ENCODE measurements around the gene CHST11. TPM values are rescaled to one million over a fixed set of nuclear protein-coding genes. Genes with fewer than 3 reads are reported as not detected.

Gene CHST11
- polyA plus RNA-seq, 1 donor (not counting 4 experiments of a cell fraction or from before 2014, with no cell fraction given): 11.9 TPM

DNA sequence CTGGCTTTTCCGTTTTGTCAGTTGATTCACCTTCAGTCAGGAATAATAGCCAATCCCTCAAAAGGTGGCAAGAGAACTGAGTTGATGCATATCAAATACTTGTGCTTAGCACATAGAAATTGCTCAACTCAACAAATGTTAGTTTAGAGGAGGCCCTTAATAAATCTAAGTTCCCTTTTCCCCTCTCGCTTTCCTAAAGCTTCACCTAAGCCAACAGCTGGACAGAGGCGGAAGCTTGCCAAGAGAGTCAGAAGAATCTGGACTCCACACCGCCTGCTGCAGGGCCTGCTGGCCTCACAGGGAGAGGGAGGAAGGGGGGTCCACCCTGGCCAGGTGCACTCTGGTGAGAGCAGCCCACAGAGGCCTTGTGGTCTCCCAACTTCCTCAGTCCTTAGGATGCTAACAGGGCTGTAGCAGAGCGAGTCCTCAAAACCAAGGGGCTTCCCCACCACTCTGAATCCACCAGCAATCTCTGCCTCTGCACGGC lies 213.1 kb downstream of the CHST11 start:
- Histone ChIP-seq H3K27ac (ENCODE audit: control insufficient read depth, insufficient read depth, low read length) (no peak overlapping the region), H3K4me3 (ENCODE audit: control insufficient read depth in 2 of 3, extremely low read depth in 1 of 3, insufficient read depth in 2 of 3, low read depth in 1 of 3, low read length in 3 of 3) (no peak overlapping the region), H3K4me2 (ENCODE audit: control insufficient read depth, extremely low read depth, insufficient read depth, low read depth, low read length) (peak overlapping the region; percentile 49), H3K9ac (ENCODE audit: control insufficient read depth, extremely low read depth, insufficient read depth, low read length) (no peak overlapping the region), H3K9me3 (ENCODE audit: control insufficient read depth, low read depth, low read length) (no peaks in the 10 kb centered on the region), H3K36me3 (ENCODE audit: control insufficient read depth in 2 of 2, extremely low read depth in 1 of 2, insufficient read depth in 2 of 2, low read length in 2 of 2) (no peaks in the 10 kb centered on the region), H4K20me1 (ENCODE audit: control insufficient read depth, extremely low read depth, insufficient read depth, low read length) (no peaks in the 10 kb centered on the region), H3K4me1 (ENCODE audit: control insufficient read depth, extremely low read depth, insufficient read depth, low read length) (peaks cover 46% of the 10 kb centered on the region), H3K79me2 (ENCODE audit: control insufficient read depth, insufficient read depth, low read length) (no peaks in the 10 kb centered on the region), H3K27me3 (ENCODE audit: control insufficient read depth, extremely low read depth, insufficient read depth, low read length) (no peaks in the 10 kb centered on the region), H3K9me1 (ENCODE audit: control insufficient read depth, extremely low read depth, insufficient read depth, low read length) (no peaks in the 10 kb centered on the region), H2AFZ (ENCODE audit: control insufficient read depth, low read length) (no peak overlapping the region)
- FAIRE-seq (no peak), DNase-seq (ENCODE audit: low read depth, low spot score) (no peak)
- dilution Hi-C loops (cut with MboI; ENCODE audit: extremely low pct_ligation_motif_present, low sequenced_read_pairs): no loop called here
- TF ChIP-seq CTCF (optimal IDR thresholded peaks at IDR 0.05 in 1 of 3, IDR thresholded peaks at IDR 0.05 in 1 of 3, conservative IDR thresholded peaks at IDR 0.05 in 1 of 3; ENCODE audit: extremely low read depth in 1 of 3, insufficient read depth in 2 of 3, low read length in 3 of 3) (no peak), EZH2 (IDR thresholded peaks at IDR 0.05; ENCODE audit: low read length) (no peak)

DNA sequence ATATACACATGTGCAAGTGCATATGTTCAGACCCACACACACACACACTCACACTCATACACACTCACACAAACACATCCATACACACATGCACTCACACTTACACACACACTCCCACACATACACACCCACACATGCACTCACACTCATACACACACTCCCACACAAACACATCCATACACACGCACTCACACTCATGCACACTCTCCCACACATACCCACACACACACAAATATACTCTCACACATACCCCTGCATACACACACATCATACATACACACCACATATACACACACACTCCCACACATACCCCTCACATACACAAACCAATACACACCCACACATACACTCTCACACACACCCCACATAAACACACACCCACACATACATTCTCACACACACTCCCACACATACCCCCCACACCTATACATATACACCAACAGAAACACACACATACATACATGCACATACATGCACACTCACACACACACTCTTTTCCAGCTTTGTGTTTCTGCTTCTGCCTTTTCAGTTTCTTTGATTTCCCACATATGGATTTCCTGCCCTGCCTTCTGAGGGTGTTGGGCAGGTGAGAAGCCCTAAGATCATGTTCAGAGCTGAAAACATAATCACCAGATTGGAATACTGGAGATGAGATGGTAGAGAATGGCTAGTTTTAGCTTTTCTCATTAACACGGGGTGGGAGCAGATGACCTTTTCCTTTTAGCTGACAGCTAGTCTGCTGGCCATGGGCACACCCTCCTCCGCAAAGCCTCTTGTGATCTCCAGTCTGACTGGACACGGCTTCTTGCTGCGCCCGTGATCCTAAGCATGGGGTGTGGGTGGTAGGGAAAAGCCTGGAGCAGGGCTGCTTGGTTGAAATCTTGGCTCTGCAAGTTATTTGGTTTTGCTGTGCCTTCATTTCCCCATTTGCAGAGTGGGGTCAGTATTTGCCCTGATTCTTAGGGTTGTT lies 214.0 kb downstream of the CHST11 start:
- Histone ChIP-seq H3K4me2 (ENCODE audit: control insufficient read depth, extremely low read depth, insufficient read depth, low read depth, low read length) (no peak overlapping the region), H3K4me1 (ENCODE audit: control insufficient read depth, extremely low read depth, insufficient read depth, low read length) (peaks cover 46% of the 10 kb centered on the region), H3K79me2 (ENCODE audit: control insufficient read depth, insufficient read depth, low read length) (peaks cover 2% of the 10 kb centered on the region), H3K9ac (ENCODE audit: control insufficient read depth, extremely low read depth, insufficient read depth, low read length) (no peak overlapping the region), H3K36me3 (ENCODE audit: control insufficient read depth in 2 of 2, extremely low read depth in 1 of 2, insufficient read depth in 2 of 2, low read length in 2 of 2) (no peaks in the 10 kb centered on the region), H3K27ac (ENCODE audit: control insufficient read depth, insufficient read depth, low read length) (no peak overlapping the region), H3K9me1 (ENCODE audit: control insufficient read depth, extremely low read depth, insufficient read depth, low read length) (no peaks in the 10 kb centered on the region), H2AFZ (ENCODE audit: control insufficient read depth, low read length) (no peak overlapping the region), H3K27me3 (ENCODE audit: control insufficient read depth, extremely low read depth, insufficient read depth, low read length) (no peaks in the 10 kb centered on the region), H4K20me1 (ENCODE audit: control insufficient read depth, extremely low read depth, insufficient read depth, low read length) (no peaks in the 10 kb centered on the region), H3K9me3 (ENCODE audit: control insufficient read depth, low read depth, low read length) (no peaks in the 10 kb centered on the region), H3K4me3 (ENCODE audit: control insufficient read depth in 2 of 3, extremely low read depth in 1 of 3, insufficient read depth in 2 of 3, low read depth in 1 of 3, low read length in 3 of 3) (no peak overlapping the region)
- no peak for DNase-seq (ENCODE audit: low read depth, low spot score)
- TF ChIP-seq EZH2 (IDR thresholded peaks at IDR 0.05; ENCODE audit: low read length): no peak
- dilution Hi-C loops (cut with MboI; ENCODE audit: extremely low pct_ligation_motif_present, low sequenced_read_pairs): no loop called here
- FAIRE-seq: no peak
